Measurements from ENCODE around the gene HMCN2.

HMCN2 gene

DNA sequence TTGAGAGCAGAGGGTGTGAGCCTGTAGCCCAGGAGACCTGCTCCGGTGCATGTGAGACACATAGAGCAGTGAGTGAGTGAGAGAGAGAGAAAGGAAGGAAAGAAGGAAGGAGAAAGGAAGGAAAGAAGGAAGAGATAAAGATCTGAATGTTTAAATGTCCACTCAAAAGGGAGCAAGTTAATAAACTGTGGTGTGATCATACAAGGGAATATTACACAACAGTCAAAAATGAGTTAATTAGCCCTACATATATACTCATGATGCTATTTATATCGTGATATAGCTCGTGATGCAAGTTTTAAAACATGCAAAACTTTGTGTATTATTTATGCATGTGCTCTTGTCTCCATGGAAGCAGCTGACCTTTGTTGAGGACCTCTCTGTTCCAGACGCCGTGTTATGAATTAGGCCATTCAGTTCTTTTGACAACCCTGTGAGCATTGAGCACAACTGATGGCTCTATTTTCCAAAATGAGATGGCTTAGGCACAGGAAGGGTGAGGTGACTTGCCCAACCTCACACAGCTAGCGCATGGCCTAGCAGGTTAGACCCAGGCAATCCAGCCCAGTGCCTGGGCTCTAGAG lies 70.6 kb downstream of the HMCN2 start:
- no peak for TF ChIP-seq CEBPB (IDR thresholded peaks at IDR 0.05)
- TF ChIP-seq, protein P1, sequence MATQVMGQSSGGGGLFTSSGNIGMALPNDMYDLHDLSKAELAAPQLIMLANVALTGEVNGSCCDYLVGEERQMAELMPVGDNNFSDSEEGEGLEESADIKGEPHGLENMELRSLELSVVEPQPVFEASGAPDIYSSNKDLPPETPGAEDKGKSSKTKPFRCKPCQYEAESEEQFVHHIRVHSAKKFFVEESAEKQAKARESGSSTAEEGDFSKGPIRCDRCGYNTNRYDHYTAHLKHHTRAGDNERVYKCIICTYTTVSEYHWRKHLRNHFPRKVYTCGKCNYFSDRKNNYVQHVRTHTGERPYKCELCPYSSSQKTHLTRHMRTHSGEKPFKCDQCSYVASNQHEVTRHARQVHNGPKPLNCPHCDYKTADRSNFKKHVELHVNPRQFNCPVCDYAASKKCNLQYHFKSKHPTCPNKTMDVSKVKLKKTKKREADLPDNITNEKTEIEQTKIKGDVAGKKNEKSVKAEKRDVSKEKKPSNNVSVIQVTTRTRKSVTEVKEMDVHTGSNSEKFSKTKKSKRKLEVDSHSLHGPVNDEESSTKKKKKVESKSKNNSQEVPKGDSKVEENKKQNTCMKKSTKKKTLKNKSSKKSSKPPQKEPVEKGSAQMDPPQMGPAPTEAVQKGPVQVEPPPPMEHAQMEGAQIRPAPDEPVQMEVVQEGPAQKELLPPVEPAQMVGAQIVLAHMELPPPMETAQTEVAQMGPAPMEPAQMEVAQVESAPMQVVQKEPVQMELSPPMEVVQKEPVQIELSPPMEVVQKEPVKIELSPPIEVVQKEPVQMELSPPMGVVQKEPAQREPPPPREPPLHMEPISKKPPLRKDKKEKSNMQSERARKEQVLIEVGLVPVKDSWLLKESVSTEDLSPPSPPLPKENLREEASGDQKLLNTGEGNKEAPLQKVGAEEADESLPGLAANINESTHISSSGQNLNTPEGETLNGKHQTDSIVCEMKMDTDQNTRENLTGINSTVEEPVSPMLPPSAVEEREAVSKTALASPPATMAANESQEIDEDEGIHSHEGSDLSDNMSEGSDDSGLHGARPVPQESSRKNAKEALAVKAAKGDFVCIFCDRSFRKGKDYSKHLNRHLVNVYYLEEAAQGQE (IDR thresholded peaks at IDR 0.05; ENCODE audit: low read depth), result no peak
- no peak for TF ChIP-seq RAD21 (IDR thresholded peaks at IDR 0.05; ENCODE audit: low read depth)
- TF ChIP-seq USF1 (IDR thresholded peaks at IDR 0.05), result no peak
- TF ChIP-seq YY1 (IDR thresholded peaks at IDR 0.05; ENCODE audit: low read depth), result no peak
- TF ChIP-seq TEAD4 (IDR thresholded peaks at IDR 0.05), result no peak
- no peak for TF ChIP-seq FOXM1 (IDR thresholded peaks at IDR 0.05; ENCODE audit: borderline replicate concordance, low read depth)
- no peak for TF ChIP-seq TCF12 (IDR thresholded peaks at IDR 0.05; ENCODE audit: low read depth)
- no peak for TF ChIP-seq EGR1 (IDR thresholded peaks at IDR 0.05)
- no peak for TF ChIP-seq NFIC (IDR thresholded peaks at IDR 0.05)
- no peak for TF ChIP-seq ZBTB7A (IDR thresholded peaks at IDR 0.05; ENCODE audit: low read depth)

DNA sequence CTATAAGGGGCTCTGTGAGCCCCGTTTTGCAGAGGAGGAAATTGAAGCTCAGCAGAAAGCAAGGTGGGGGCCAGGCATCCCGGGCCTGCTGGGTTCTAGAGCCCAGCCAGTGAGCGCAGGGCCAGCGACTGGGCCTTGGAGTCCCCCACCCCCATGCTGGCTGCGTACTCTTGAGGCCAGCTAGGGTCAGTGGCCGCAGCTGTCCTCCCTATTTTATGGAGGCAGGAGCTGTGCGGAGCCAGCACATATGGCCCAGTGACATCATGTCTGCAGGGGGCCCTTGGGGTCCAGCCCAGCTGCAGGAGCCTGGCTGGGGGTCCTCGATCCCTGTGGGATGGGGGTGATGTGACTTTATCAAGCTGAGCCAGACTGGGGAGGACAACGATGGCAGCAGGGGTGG lies 71.3 kb downstream of the HMCN2 start:
- TF ChIP-seq, protein P1 (IDR thresholded peaks at IDR 0.05; ENCODE audit: low read depth), result no peak
- no peak for TF ChIP-seq RAD21 (IDR thresholded peaks at IDR 0.05; ENCODE audit: low read depth)
- TF ChIP-seq TAF1 (IDR thresholded peaks at IDR 0.05; ENCODE audit: low read depth), result no peak
- no peak for TF ChIP-seq CREB1 (IDR thresholded peaks at IDR 0.05; ENCODE audit: low read depth)
- TF ChIP-seq TCF12 (IDR thresholded peaks at IDR 0.05; ENCODE audit: low read depth), result no peak
- TF ChIP-seq CEBPB (IDR thresholded peaks at IDR 0.05), result no peak
- no peak for TF ChIP-seq NFIC (IDR thresholded peaks at IDR 0.05)
- no peak for TF ChIP-seq YY1 (IDR thresholded peaks at IDR 0.05; ENCODE audit: low read depth)
- TF ChIP-seq TEAD4 (IDR thresholded peaks at IDR 0.05), result no peak
- no peak for TF ChIP-seq FOXM1 (IDR thresholded peaks at IDR 0.05; ENCODE audit: borderline replicate concordance, low read depth)
- TF ChIP-seq EGR1 (IDR thresholded peaks at IDR 0.05), result no peak
- TF ChIP-seq, protein P2, sequence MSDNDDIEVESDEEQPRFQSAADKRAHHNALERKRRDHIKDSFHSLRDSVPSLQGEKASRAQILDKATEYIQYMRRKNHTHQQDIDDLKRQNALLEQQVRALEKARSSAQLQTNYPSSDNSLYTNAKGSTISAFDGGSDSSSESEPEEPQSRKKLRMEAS (IDR thresholded peaks at IDR 0.05), result no peak
- TF ChIP-seq USF1 (IDR thresholded peaks at IDR 0.05), result no peak
- no peak for TF ChIP-seq EP300 (IDR thresholded peaks at IDR 0.05; ENCODE audit: borderline replicate concordance)
- TF ChIP-seq ZBTB7A (IDR thresholded peaks at IDR 0.05; ENCODE audit: low read depth), result no peak

GRCh38 chr9:130337318-130337717 lies 71.8 kb downstream of the HMCN2 start:
- no peak for TF ChIP-seq TEAD4 (IDR thresholded peaks at IDR 0.05)
- TF ChIP-seq YY1 (IDR thresholded peaks at IDR 0.05; ENCODE audit: low read depth), result no peak
- TF ChIP-seq, protein P2 (IDR thresholded peaks at IDR 0.05), result no peak
- no peak for TF ChIP-seq TCF12 (IDR thresholded peaks at IDR 0.05; ENCODE audit: low read depth)
- TF ChIP-seq CEBPB (IDR thresholded peaks at IDR 0.05), result no peak
- no peak for TF ChIP-seq ZBTB7A (IDR thresholded peaks at IDR 0.05; ENCODE audit: low read depth)
- no peak for TF ChIP-seq EGR1 (IDR thresholded peaks at IDR 0.05)
- TF ChIP-seq, protein P1 (IDR thresholded peaks at IDR 0.05; ENCODE audit: low read depth), result no peak
- no peak for TF ChIP-seq EP300 (IDR thresholded peaks at IDR 0.05; ENCODE audit: borderline replicate concordance)
- no peak for TF ChIP-seq USF1 (IDR thresholded peaks at IDR 0.05)

DNA sequence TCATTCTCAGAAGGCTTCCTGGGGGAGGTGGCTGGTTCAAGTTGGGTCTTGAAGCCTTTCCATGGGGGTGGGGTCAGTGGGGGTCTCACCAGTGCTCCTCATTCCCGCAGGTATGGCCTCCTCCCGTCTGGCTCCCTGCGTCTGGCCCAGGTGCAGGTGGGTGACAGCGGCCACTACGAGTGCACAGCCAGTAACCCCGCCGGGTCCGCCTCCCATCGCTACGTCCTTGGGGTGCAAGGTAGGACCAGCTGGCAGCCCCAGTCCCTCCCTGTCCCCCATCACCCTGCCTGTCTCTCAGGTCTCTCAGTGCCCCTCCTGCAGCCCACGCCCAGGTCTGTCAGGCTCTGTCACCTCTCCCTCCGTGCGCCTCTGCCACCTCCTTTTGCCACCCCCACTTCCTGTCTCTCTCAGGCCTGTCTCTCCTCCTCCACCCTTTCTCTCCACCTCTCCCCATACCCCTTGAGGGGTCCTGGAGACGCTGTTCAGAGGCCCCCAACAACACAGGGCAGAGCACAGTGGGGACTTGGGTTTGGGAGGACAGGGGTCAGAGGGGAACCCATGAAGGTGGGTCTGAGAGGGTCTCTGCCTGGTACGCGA lies 72.3 kb downstream of the HMCN2 start:
- TF ChIP-seq TCF12 (IDR thresholded peaks at IDR 0.05; ENCODE audit: low read depth) (no peak), USF1 (IDR thresholded peaks at IDR 0.05) (no peak), YY1 (IDR thresholded peaks at IDR 0.05; ENCODE audit: low read depth) (no peak), TEAD4 (IDR thresholded peaks at IDR 0.05) (no peak), TAF1 (IDR thresholded peaks at IDR 0.05; ENCODE audit: low read depth) (no peak), EGR1 (IDR thresholded peaks at IDR 0.05) (no peak), CEBPB (IDR thresholded peaks at IDR 0.05) (no peak), CREB1 (IDR thresholded peaks at IDR 0.05; ENCODE audit: low read depth) (no peak), EP300 (IDR thresholded peaks at IDR 0.05; ENCODE audit: borderline replicate concordance) (no peak), NFIC (IDR thresholded peaks at IDR 0.05) (no peak), ZBTB7A (IDR thresholded peaks at IDR 0.05; ENCODE audit: low read depth) (no peak)
- TF ChIP-seq, protein P1 (IDR thresholded peaks at IDR 0.05; ENCODE audit: low read depth), result no peak
- TF ChIP-seq, protein P2 (IDR thresholded peaks at IDR 0.05), result no peak
